Heart left ventricle (tissue), 13 donors: ENCODE results near the gene MEF2D.

Experiments
- POLR2A ChIP-seq, 2 donors: fragments of 450-650 bp; IDR thresholded peaks; one replicate each; pipeline ENCODE4 v1.6.1; 2017; ENCODE audit warnings: antibody characterized with exemption in 2 of 2, mild to moderate bottlenecking in 2 of 2, moderate library complexity in 2 of 2
- TF ChIP-seq, protein P1 (sequence below), 12 donors: fragments of 200-600 bp; sonication (generic) in 4 of 12; IDR thresholded peaks; one replicate each; pipeline versions ENCODE4 v1.5.0 to v1.8.0; 2018 to 2022; ENCODE audit warnings: antibody characterized with exemption in 12 of 12, mild to moderate bottlenecking in 5 of 12
- donor health status: ischemic (EF 13 %, LVEDD 7.1; RV severe dilation, severe dysfunction).
- donor health status: DM: no; HTN: yes; CAD: no.
- donor health status: DM: no; HTN: no; CAD: no.
- donor health status: ischemic (EF 25% LVEDD 6.9; RV normal size, moderate dysfunction).
- donor health status: ischemic (EF 25% LVEDD 5.7; RV mildly dilated, moderate dysfunction).
- donor health status: ischemic (EF 35%, LVEDD 5.7; RV mildly dilated, moderate dysfunction).
- donor health status: nonischemic (EF 11% LVEDD 7.7; RV severe dilation, severe dysfunction).
- donor health status: DM: yes; HTN: yes; CAD: no.
- donor health status: PGD.
- donor health status: ischemic (EF 29% LVEDD 5.4; RV normal size, mild dysfunction).
- donor health status: nonischemic (EF 23%, LVEDD 6.1; RV moderate dilation, normal function).

DNA sequence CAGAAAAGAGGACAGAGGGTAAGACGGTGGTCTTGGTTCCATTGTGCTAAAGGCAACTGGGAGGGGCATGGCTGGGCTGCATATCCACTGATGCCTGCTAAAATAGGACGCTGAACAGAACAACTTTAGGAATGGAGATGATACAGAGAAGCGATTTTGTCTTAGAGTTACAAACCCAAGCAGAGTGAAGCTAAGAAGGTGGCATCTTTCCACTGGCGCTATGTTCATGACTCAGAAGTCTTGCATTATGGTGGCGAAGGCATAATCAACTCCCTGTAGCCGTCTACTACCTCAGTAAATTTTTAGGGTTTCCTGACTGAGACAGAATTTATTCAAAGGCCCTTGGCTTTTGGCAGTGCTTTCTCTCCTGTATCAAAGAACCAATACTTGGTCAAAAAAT, 57.3 kb downstream of the MEF2D start:
- no peak for TF ChIP-seq POLR2A (IDR thresholded peaks at IDR 0.05)
- TF ChIP-seq, protein P1, sequence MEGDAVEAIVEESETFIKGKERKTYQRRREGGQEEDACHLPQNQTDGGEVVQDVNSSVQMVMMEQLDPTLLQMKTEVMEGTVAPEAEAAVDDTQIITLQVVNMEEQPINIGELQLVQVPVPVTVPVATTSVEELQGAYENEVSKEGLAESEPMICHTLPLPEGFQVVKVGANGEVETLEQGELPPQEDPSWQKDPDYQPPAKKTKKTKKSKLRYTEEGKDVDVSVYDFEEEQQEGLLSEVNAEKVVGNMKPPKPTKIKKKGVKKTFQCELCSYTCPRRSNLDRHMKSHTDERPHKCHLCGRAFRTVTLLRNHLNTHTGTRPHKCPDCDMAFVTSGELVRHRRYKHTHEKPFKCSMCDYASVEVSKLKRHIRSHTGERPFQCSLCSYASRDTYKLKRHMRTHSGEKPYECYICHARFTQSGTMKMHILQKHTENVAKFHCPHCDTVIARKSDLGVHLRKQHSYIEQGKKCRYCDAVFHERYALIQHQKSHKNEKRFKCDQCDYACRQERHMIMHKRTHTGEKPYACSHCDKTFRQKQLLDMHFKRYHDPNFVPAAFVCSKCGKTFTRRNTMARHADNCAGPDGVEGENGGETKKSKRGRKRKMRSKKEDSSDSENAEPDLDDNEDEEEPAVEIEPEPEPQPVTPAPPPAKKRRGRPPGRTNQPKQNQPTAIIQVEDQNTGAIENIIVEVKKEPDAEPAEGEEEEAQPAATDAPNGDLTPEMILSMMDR (IDR thresholded peaks at IDR 0.05): no peak
